H9 (cell line): Measurements from ENCODE around the gene CCM2L. TPM values are rescaled to one million over a fixed set of nuclear protein-coding genes. Genes with fewer than 3 reads are reported as not detected.

ENCODE experiments used
- DNase-seq: peaks from one replicate; pipeline ENCODE4 v3.0.0-alpha.2; 2017
- H2AFZ ChIP-seq: one replicate; pipeline ENCODE4 v1.6.1; 2013; ENCODE audit warnings: mild to moderate bottlenecking, low read length, control low read depth, moderate library complexity
- H2AK5ac ChIP-seq: 2 replicates; pipeline ENCODE4 v1.6.1; 2013; ENCODE audit warnings: low read length, control low read depth, mixed read lengths; ENCODE audit not compliant: insufficient read length
- H2BK120ac ChIP-seq: one replicate; pipeline ENCODE4 v1.6.1; 2013; ENCODE audit warnings: low read depth, mild to moderate bottlenecking, low read length, control low read depth, inconsistent platforms; ENCODE audit not compliant: poor library complexity, severe bottlenecking
- H2BK12ac ChIP-seq: 2 replicates; pipeline ENCODE4 v1.6.1; 2013; ENCODE audit warnings: low read length, control low read depth, mixed read lengths, low read depth; ENCODE audit not compliant: insufficient read length
- H2BK15ac ChIP-seq: 2 replicates; pipeline ENCODE4 v1.6.1; 2013; ENCODE audit warnings: low read depth, low read length, control low read depth
- H2BK20ac ChIP-seq: one replicate; pipeline ENCODE4 v1.6.1; 2013; ENCODE audit warnings: low read depth, mild to moderate bottlenecking, low read length, control low read depth, inconsistent platforms; ENCODE audit not compliant: poor library complexity, severe bottlenecking
- H2BK5ac ChIP-seq: 2 replicates; pipeline ENCODE4 v1.6.1; 2013; ENCODE audit warnings: low read length, control low read depth, mixed read lengths; ENCODE audit not compliant: insufficient read length
- H3K14ac ChIP-seq: 2 replicates; pipeline ENCODE4 v1.6.1; 2013; ENCODE audit warnings: low read length, control low read depth; ENCODE audit not compliant: insufficient read depth
- H3K18ac ChIP-seq: 2 replicates; pipeline ENCODE4 v1.6.1; 2013; ENCODE audit warnings: low read depth, mild to moderate bottlenecking, mixed read lengths, low read length, control low read depth; ENCODE audit not compliant: insufficient read length
- H3K23ac ChIP-seq: 2 replicates; pipeline ENCODE4 v1.6.1; 2013; ENCODE audit warnings: low read length, control low read depth, mixed read lengths, low read depth; ENCODE audit not compliant: insufficient read length
- H3K23me2 ChIP-seq: 2 replicates; pipeline ENCODE4 v1.6.1; 2013; ENCODE audit warnings: low read depth, mild to moderate bottlenecking, mixed read lengths, low read length, control low read depth; ENCODE audit not compliant: insufficient read length, poor library complexity, severe bottlenecking
- H3K27ac ChIP-seq: 2 replicates; pipeline ENCODE4 v1.5.1; 2013; ENCODE audit warnings: low read length, control low read depth, mixed read lengths, low read depth; ENCODE audit not compliant: insufficient read length
- H3K27me3 ChIP-seq: 2 replicates; pipeline ENCODE4 v1.6.1; 2013; ENCODE audit warnings: low read length, control low read depth, inconsistent platforms; ENCODE audit not compliant: insufficient read depth
- H3K4ac ChIP-seq: 2 replicates; pipeline ENCODE4 v1.6.1; 2013; ENCODE audit warnings: low read depth, mild to moderate bottlenecking, control low read depth, inconsistent platforms, low read length, moderate library complexity
- H3K4me1 ChIP-seq: 2 replicates; pipeline ENCODE4 v1.6.1; 2013; ENCODE audit warnings: low read length, control low read depth, inconsistent platforms; ENCODE audit not compliant: insufficient read depth
- H3K4me2 ChIP-seq: 2 replicates; pipeline ENCODE4 v1.6.1; 2013; ENCODE audit warnings: low read length, control low read depth, mixed read lengths; ENCODE audit not compliant: insufficient read length, insufficient read depth
- H3K56ac ChIP-seq: 2 replicates; pipeline ENCODE4 v1.6.1; 2013; ENCODE audit warnings: low read depth, mild to moderate bottlenecking, mixed read lengths, low read length, control low read depth; ENCODE audit not compliant: insufficient read length
- H3K79me1 ChIP-seq: 2 replicates; pipeline ENCODE4 v1.6.1; 2013; ENCODE audit warnings: low read depth, mild to moderate bottlenecking, moderate library complexity, low read length, control low read depth, inconsistent platforms; ENCODE audit not compliant: insufficient read depth, poor library complexity, severe bottlenecking
- H3K79me2 ChIP-seq: 2 replicates; pipeline ENCODE4 v1.6.1; 2013; ENCODE audit warnings: low read length, control low read depth, inconsistent platforms; ENCODE audit not compliant: insufficient read depth
- H3K9ac ChIP-seq: 2 replicates; pipeline ENCODE4 v1.6.1; 2013; ENCODE audit warnings: low read length, control low read depth, mixed read lengths; ENCODE audit not compliant: insufficient read length; ENCODE audit errors: extremely low read depth
- H3K9me3 ChIP-seq: one replicate; pipeline ENCODE4 v1.6.1; 2013; ENCODE audit warnings: low read depth, low read length, inconsistent platforms; ENCODE audit not compliant: control insufficient read depth
- H3T11ph ChIP-seq: one replicate; pipeline ENCODE4 v1.6.1; 2013; ENCODE audit warnings: mild to moderate bottlenecking, low read length, control low read depth, inconsistent platforms
- H4K20me1 ChIP-seq: one replicate; pipeline ENCODE4 v1.6.1; 2013; ENCODE audit not compliant: control insufficient read depth, insufficient read length, insufficient read depth
- H4K5ac ChIP-seq: 2 replicates; pipeline ENCODE4 v1.6.1; 2013; ENCODE audit warnings: low read depth, mild to moderate bottlenecking, mixed read lengths, low read length, control low read depth; ENCODE audit not compliant: insufficient read length
- H4K8ac ChIP-seq: replicated peaks from 2 replicates; pipeline ENCODE4 v1.6.1; 2013; ENCODE audit warnings: low read length, control low read depth, mixed read lengths, low read depth; ENCODE audit not compliant: insufficient read length
- H4K91ac ChIP-seq: 2 replicates; pipeline ENCODE4 v1.6.1; 2013; ENCODE audit warnings: low read depth, mild to moderate bottlenecking, moderate library complexity, mixed read lengths, low read length, control low read depth; ENCODE audit not compliant: insufficient read length
- H3K27ac Mint-ChIP-seq, 3 experiments: 2 replicates in 2 of 3; 3 replicates in 1 of 3; pipeline ENCODE4 v1.8.0; 2020 to 2021; ENCODE audit warnings: mixed read lengths in 3 of 3, mild to moderate bottlenecking in 1 of 3, moderate library complexity in 1 of 3
- H3K27me3 Mint-ChIP-seq: 2 replicates; pipeline ENCODE4 v1.8.0; 2021; ENCODE audit warnings: low read depth, mild to moderate bottlenecking, moderate library complexity, mixed read lengths
- H3K36me3 Mint-ChIP-seq, 3 experiments: 2 replicates in 2 of 3; 3 replicates in 1 of 3; pipeline ENCODE4 v1.8.0; 2020 to 2021; ENCODE audit warnings: low read depth in 3 of 3, mixed read lengths in 3 of 3; ENCODE audit not compliant: insufficient read depth in 1 of 3
- H3K4me1 Mint-ChIP-seq, 2 experiments: 2 replicates each; pipeline ENCODE4 v1.8.0; 2020; ENCODE audit warnings: mixed read lengths in 2 of 2
- H3K4me3 Mint-ChIP-seq, 2 experiments: 2 replicates in 1 of 2; 3 replicates in 1 of 2; pipeline ENCODE4 v1.8.0; 2020 to 2021; ENCODE audit warnings: mild to moderate bottlenecking in 2 of 2, mixed read lengths in 2 of 2, moderate library complexity in 1 of 2
- H3K9me3 Mint-ChIP-seq, 2 experiments: 2 replicates in 1 of 2; 3 replicates in 1 of 2; pipeline ENCODE4 v1.8.0; 2020; ENCODE audit warnings: mild to moderate bottlenecking in 2 of 2, mixed read lengths in 2 of 2, moderate library complexity in 1 of 2
- WGBS: extraction: QIAGEN DNeasy Blood & Tissue Kit; methylation state at CpG from one replicate; pipeline ENCODE4 v1.1.7; 2013; ENCODE audit warnings: missing lambda C conversion rate, low lambda C conversion rate, mixed read lengths; ENCODE audit not compliant: insufficient read length; ENCODE audit errors: extremely low coverage; 5-methylcytosine and 5-hydroxymethylcytosine counted together
- total RNA-seq: library from RNA; stranded (reverse); gene quantifications from 2 replicates; pipeline ENCODE4 v1.2.1, GENCODE V29; 2021
- TF ChIP-seq, protein P1 (sequence below): fragments of 200-600 bp; sonication (generic); conservative IDR thresholded peaks from 3 replicates; pipeline ENCODE4 v1.8.0; 2021; ENCODE audit warnings: antibody characterized with exemption, mild to moderate bottlenecking

Gene CCM2L
- total RNA-seq, 1 experiment from 2014 or later = 4.6 TPM

DNA sequence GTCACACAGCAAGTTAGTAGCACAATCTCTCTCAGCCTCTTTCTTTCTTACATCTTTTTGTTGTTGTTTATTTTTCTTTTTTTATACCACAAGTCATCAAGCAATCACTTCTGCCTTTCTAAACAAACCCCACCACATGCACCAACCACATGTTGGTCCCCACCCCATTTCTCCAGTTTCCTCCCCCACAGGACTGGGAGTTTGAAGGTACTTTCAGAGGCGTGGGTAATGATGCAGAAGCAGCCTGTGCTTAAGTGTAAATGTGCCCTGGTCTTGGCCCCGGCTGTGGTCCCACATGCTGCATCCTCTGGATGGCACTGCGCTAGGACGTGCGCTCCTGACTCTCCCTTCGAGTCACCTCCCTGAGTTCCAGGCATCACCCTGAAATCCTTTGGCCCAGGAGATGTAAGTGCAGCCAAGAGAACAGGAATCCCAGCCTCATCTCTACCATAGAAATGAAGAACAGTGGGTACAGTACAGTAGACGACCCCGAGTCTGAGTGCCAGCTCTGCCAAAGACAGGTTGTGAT lies 47.5 kb downstream of the CCM2L start:
- Histone ChIP-seq H2AFZ (no peak overlapping the region), H4K20me1 (no peaks in the 10 kb centered on the region), H2BK20ac (no peak overlapping the region), H2BK5ac (no peak overlapping the region), H3K79me2 (no peaks in the 10 kb centered on the region), H3K9me3 (no peaks in the 10 kb centered on the region), H2BK12ac (no peak overlapping the region), H3K9ac (no peak overlapping the region), H3K4me1 (no peaks in the 10 kb centered on the region), H2BK15ac (no peak overlapping the region), H3K27me3 (peaks cover 4% of the 10 kb centered on the region; the same call in 1 of the 2 replicates), H3K4me2 (no peak overlapping the region), H4K5ac (no peak overlapping the region), H2AK5ac (no peak overlapping the region), H3K18ac (no peak overlapping the region), H3K23me2 (peaks cover 3% of the 10 kb centered on the region), H3K14ac (no peak overlapping the region), H3K79me1 (no peaks in the 10 kb centered on the region), H3K4ac (no peak overlapping the region), H3K56ac (no peak overlapping the region), H3K23ac (no peak overlapping the region), H4K8ac (no peak overlapping the region), H2BK120ac (no peak overlapping the region), H3K27ac (no peak overlapping the region), H3T11ph (no peak overlapping the region), H4K91ac (no peak overlapping the region)
- Mint-ChIP-seq H3K4me1 (peaks cover 6 to 12% of the 10 kb centered on the region in 2 experiments), H3K27me3 (peaks cover 79% of the 10 kb centered on the region), H3K9me3 (no peaks in the 10 kb centered on the region), H3K4me3 (no peak overlapping the region), H3K27ac (peak overlapping the region in 1 of 3 experiments; percentile 46; a peak in 1 of 7 replicates), H3K36me3 (no peaks in the 10 kb centered on the region)
- no CpG with 5 or more reads among the region's 8 CpGs for WGBS
- TF ChIP-seq, protein P1, sequence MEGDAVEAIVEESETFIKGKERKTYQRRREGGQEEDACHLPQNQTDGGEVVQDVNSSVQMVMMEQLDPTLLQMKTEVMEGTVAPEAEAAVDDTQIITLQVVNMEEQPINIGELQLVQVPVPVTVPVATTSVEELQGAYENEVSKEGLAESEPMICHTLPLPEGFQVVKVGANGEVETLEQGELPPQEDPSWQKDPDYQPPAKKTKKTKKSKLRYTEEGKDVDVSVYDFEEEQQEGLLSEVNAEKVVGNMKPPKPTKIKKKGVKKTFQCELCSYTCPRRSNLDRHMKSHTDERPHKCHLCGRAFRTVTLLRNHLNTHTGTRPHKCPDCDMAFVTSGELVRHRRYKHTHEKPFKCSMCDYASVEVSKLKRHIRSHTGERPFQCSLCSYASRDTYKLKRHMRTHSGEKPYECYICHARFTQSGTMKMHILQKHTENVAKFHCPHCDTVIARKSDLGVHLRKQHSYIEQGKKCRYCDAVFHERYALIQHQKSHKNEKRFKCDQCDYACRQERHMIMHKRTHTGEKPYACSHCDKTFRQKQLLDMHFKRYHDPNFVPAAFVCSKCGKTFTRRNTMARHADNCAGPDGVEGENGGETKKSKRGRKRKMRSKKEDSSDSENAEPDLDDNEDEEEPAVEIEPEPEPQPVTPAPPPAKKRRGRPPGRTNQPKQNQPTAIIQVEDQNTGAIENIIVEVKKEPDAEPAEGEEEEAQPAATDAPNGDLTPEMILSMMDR = no peak
- no peak for DNase-seq
